HG02870 (cell line): ENCODE measurements around the gene BCAT1.
"Not testable (repeated sequence)": the region's sequence is repeated elsewhere in the genome, so short reads cannot be mapped to it uniquely, and the experiment has no call there.

Experiments
- ATAC-seq: cut with Tn5 transposase; IDR thresholded peaks from one replicate; pipeline ENCODE4 v1.9.1; 2021; ENCODE audit warnings: mild to moderate bottlenecking, moderate library complexity; ENCODE audit not compliant: unreplicated experiment

Gene BCAT1

DNA sequence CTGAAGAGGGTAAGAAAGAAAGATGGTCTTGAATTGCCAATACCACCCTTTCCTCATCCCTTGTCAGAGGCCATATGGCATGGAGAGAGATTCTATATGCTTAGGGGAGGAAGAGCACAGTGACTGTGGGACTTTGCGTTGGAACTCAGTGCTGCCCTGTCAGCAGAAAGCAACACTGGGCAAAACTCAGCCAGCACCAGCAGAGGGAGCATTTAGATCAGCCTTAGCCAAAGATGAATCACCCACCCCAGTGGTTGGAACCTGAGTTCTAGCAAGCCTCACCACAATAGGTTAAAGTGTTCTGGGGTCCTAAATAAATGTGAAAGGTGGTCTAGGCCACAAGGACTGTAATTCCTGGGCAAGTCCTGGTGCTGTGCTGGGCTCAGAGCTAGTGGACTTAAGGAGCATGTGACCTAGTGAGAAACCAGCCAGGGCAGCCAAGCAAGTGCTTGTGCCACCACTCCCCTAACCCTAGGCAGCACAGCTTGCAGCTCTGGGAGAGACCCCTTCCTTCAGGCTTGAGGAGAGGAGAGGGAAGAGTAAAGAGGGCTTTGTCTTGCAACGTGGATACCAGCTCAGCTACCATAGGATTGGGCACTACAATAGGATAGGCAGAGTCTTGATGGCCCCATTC is 11.4 kb upstream of the BCAT1 start:
- peak; percentile 77 for ATAC-seq

DNA sequence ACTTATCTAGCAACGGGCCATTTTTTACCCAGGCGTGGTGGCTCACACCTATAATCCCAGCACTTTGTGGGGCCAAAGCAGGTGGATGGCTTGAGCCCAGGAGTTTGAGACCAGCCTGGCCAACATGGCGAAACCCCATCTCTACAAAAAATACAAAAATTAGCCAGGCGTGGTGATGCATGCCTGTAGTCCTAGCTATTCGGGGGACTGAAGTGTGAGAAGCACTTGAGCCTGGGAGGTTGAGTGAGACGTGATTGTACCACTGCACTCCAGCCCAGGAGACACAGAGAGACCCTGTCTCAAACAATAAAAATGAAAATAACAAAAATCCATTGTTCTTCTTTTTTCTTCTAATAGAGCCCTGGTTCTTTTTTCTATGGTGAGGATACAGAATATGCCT is 7.5 kb upstream of the BCAT1 start:
- ATAC-seq, result not testable (repeated sequence)

DNA sequence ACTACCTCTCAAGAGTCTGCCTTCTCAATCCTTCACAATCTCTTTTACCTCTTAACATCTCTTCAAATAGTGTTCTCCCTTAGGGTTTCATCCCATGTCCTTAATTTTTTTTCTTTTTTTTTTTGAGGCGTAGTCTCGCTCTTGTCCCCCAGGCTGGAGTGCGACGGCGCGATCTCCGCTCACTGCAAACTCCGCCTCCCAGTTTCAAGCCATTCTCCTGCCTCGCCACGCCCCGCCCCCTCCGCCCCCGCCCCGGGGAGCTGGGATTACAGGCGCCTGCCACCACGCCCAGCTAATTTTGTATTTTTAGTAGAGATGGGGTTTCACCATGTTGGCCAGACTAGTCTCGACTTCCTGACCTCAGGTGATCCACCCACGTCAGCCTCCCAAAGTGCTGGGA is 7.0 kb upstream of the BCAT1 start:
- no peak for ATAC-seq

GRCh38 chr12:24955389-24955788 is 6.5 kb upstream of the BCAT1 start:
- no peak for ATAC-seq

DNA sequence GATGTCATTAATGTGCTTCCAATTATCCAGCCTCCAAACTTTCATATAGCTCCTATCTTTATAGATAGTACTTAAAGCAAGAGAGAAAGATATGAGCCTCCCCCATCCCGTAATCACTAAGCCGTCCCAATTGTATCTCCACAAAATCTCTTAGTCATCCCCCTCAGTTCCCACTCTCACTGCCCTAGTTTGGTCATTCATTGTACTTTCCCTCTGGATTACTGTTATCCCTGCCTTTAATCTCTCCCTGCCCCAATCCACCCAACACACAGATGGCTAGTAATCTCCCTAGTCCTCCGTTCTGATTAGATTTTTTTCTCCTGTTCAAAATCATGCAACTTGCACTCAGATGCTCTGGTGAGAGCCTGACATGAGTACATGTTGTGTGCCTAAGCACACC is 5.4 kb upstream of the BCAT1 start:
- no peak for ATAC-seq

GRCh38 chr12:24952389-24952788 is 3.5 kb upstream of the BCAT1 start:
- ATAC-seq, result no peak

GRCh38 chr12:24950231-24950834 is 1.4 kb upstream of the BCAT1 start:
- ATAC-seq, result peak; percentile 36

DNA sequence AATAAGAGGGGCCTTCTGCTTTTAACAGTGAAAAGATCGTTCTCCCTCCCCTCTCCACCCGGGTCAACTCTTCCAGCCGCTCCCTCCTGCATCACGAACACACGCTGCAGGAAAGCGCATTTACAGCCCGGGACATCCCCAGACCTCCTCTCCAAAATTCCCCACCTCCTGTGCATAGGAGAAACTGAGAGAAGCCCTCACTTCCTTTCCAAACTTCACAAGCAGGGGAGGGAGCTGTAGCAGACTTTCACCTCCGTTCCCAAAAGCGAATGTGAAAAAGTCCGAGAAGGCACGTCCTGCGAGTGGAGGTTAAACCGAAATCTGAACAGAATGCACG is 513 bp downstream of the BCAT1 start:
- peak; percentile 28 for ATAC-seq

DNA sequence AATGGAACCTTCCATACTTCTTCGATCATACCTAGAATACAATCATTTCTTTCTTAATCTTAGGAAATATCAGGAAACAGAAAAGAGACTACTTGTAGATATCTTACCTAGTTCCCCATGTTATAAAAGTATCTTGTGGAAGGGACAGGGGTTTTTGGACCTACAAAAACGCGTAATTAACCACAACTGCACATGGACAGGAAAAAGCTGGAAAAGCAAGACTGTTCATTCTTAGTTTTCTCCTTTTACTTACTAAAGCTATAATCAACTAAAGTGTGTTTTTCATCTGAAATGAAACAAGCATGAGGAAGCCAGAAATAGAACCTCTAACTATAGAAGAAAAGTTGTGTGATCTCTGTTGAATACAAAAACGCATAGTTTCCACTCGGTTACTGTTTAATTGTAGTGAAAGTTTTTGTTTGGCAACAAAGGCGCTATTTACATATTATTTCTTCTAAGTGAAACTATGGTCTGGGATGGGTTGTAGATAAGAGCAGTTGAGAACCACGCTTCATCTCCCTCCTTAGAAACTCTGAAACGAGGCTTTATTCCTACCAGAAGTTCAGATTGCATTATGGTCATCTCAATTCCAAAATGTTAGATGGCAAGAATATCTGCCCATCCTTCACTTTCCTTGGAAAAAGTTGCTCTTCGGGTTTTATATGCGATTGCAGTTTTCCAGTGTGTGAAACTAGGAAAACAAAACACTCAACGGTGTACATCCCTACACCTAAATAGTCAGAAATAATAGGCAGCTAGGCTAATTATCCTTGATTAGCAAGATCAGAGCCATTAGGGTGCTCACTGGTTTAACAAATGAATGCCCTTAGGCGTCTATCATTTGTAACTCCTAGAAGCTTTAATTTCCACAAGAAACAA is 1.1 kb downstream of the BCAT1 start:
- ATAC-seq, result peak; percentile 22

DNA sequence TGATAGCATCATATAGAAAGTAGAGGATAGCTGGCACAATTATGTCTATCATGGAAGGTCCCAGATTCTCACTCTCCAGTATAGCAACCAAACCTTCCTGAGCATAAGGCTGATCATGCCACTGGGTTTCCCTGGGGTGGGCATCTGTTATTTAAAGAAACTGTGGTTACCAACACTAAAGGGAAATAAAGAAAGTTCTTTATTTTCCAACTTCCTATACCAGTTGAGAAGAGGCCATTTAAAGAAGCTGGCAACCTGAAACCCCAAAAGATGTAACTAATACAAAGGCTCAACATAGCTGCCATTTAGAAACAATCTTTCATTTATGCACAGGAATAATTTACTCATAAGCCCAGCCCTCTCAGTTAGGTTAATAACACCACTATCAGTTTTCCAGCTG is 3.1 kb downstream of the BCAT1 start:
- no peak for ATAC-seq

- ATAC-seq, result no peak
These were observed 3.9 kb downstream of the BCAT1 start for GRCh38 chr12:24945039-24945438.

GRCh38 chr12:24944601-24944975 is 4.3 kb downstream of the BCAT1 start:
- no peak for ATAC-seq

GRCh38 chr12:24943947-24944600 is 4.8 kb downstream of the BCAT1 start:
- ATAC-seq, result no peak

GRCh38 chr12:24940157-24940556 is 8.7 kb downstream of the BCAT1 start:
- ATAC-seq, result no peak

DNA sequence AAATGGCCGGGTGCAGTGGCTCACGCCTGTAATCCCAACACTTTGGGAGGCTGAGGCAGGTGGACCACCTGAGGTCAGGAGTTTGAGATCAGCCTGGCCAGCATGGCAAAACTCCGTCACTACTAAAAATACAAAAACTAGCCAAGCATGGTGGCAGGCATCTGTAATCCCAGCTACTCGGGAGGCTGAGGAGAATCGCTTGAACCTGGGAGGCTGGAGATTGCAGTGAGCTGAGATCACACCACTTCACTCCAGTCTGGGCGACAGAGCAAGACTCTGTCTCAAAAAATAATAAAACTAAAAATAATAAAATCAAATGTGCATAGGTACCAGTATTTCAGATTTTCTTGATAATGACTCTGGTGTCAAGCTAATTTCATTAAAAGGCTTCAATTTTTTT is 9.3 kb downstream of the BCAT1 start:
- not testable (repeated sequence) for ATAC-seq

- no peak for ATAC-seq
These were observed 10.6 kb downstream of the BCAT1 start for GRCh38 chr12:24938341-24938740.

DNA sequence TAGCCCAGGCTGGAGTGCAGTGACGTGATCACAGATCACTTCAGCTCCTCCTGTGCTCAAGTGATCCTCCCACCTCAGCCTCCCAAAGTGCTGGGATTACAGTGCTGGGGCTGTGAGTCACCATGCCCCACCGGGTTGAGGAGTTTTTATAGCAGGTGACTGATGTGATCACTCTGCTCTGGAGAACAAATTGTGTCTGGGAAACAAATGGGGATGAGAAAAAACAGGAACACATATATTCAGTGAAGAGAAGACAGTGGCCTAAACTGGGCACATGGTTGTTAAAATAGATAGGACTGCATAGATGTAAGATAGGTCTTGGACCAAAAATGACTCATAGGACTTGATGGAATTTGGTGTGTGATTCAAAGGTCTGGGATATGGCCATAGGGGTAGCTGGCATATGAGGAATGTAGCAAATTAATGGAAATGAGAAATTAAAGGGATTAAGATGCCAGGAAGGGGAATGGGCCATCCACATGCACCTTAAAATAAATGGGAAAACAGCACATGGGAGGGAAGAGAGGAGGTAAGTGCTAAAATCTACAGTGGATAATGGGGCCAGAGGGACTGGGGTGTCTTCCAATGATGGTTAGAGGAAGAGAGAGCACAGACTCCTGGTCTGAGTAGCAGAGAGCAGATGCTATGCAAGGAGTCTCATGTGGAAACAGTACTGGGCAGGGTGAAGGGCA is 11.2 kb downstream of the BCAT1 start:
- ATAC-seq, result no peak

GRCh38 chr12:24933694-24934407 is 15.1 kb downstream of the BCAT1 start:
- no peak for ATAC-seq

DNA sequence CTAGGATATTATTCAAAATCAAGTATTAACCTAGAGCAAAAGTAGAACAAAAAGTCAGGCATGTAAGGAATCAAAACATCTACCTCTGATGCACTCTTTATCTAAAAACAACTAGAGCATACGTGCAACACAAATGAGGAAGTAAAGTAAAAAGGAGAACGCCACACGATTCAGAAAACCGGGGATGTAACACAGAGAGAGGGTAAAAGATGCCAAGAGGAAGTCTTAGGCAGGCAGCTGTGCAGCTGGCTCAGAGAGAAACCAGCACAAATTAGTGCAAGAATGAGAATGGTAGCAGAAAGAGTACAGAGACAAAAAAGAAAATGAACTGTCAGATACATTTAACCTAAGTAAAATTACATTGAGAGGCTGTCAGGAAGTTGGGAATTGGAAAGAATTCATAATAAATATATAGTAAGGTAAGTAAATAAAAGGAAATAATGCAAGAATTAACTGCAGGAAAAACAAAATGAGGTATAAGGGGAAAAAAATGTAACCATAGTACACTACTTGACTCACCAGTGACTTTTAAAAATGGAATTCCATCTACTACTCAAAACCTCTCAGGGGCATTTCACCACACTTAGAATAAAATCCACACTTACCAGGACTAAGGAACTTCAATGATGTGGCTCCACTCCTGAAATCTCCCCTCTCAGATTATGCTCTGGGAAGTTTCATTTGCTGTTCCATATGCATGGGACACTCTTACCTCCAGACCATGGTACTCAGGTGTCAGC is 17.1 kb downstream of the BCAT1 start:
- ATAC-seq, result peak; percentile 86

- ATAC-seq, result no peak
These were observed 18.9 kb downstream of the BCAT1 start for GRCh38 chr12:24929953-24930352.
